Measurements from ENCODE around the gene DDI2.

- no peak for TF ChIP-seq POLR2A (IDR thresholded peaks at IDR 0.05)
- no peak for TF ChIP-seq CTCF (IDR thresholded peaks at IDR 0.05)
Measured at GRCh38 chr1:15637826-15638225, 20.6 kb downstream of the DDI2 start.

All from heart left ventricle (tissue), 13 donors.